Measurements from ENCODE around the gene DENND1A. TPM values are rescaled to one million over a fixed set of nuclear protein-coding genes. Genes with fewer than 3 reads are reported as not detected.

The DENND1A gene
- total and polyA plus RNA-seq, 2 of the 13 experiments (the other 11 are each of a cell fraction or from before 2014, with no cell fraction given) = 14.8 to 30.1 TPM

DNA sequence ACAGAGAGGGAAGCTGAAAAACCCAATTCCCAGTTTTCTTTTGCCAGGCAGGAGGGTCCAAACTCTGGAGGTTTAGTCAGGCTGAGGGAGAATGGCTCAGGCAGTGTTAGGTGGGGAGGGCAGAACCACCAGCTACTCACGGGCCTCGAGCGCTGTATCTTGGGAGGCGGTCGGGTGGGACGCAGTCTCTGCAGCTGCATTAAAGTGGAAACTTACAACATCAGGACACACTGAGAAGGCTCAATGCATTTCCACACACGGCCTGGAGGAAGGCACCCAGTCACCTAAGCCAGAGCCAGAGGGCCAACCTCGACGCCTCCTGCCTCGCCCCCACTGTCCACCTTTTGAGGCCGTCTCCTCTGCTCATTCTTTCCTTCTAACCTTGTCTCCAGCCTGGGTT, 518.3 kb downstream of the DENND1A start:
- H3K27me3 ChIP-seq (ENCODE audit: control insufficient read depth in 1 of 2, insufficient read depth in 2 of 2, low read length in 2 of 2) = no peaks in the 10 kb centered on the region
- POLR2A ChIA-PET = no interaction called here
- intact Hi-C loops (cut with micrococcal nuclease; ENCODE audit: unreplicated experiment) = no loop called here
- DNase-seq (ENCODE audit: low spot score) (no peak), FAIRE-seq (no peak), ATAC-seq (no peak)
- peaks cover 4 to 8% of the 10 kb centered on the region in 2 experiments; a peak in 3 of 5 replicates for H3K36me3 ChIP-seq (replicated peaks in 1 of 2; ENCODE audit: control insufficient read depth in 1 of 2, insufficient read depth in 2 of 2, low read length in 2 of 2)
- H3K4me1 ChIP-seq (ENCODE audit: insufficient read depth, low read length) = no peaks in the 10 kb centered on the region
- in situ Hi-C loops (cut with HindIII; ENCODE audit: extremely low pct_ligation_motif_present, low pct_unique_long_range_greater_than_20kb) = loop anchor here (25.0 kb wide), 1 partner anchor 626 kb away; no protein-coding TSS in a partner anchor
- no peak overlapping the region for H3K4me2 ChIP-seq (ENCODE audit: low read depth, low read length)
- H3K27ac ChIP-seq (ENCODE audit: extremely low read length, insufficient read depth, low read length) = no peak overlapping the region
- no peaks in the 10 kb centered on the region for H3K9me3 ChIP-seq (ENCODE audit: low read length)
- H3K79me2 ChIP-seq (ENCODE audit: insufficient read depth, low read length) = no peaks in the 10 kb centered on the region
- H2AFZ ChIP-seq (ENCODE audit: low read length) = no peak overlapping the region
- H4K20me1 ChIP-seq (ENCODE audit: insufficient read depth, low read length) = no peaks in the 10 kb centered on the region
- H3K4me3 ChIP-seq (replicated peaks in 1 of 3; ENCODE audit: insufficient read depth in 1 of 3, low read depth in 2 of 3, low read length in 3 of 3) = no peak overlapping the region
- CTCF ChIA-PET (ENCODE audit: low intra/inter-chr PET ratio, low total read pairs) = no interaction called here
- no TSS peak for BruUV-seq (replicated peaks)
- TF ChIP-seq, protein P1, sequence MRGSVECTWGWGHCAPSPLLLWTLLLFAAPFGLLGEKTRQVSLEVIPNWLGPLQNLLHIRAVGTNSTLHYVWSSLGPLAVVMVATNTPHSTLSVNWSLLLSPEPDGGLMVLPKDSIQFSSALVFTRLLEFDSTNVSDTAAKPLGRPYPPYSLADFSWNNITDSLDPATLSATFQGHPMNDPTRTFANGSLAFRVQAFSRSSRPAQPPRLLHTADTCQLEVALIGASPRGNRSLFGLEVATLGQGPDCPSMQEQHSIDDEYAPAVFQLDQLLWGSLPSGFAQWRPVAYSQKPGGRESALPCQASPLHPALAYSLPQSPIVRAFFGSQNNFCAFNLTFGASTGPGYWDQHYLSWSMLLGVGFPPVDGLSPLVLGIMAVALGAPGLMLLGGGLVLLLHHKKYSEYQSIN (CRISPR knock-in tag; IDR thresholded peaks at IDR 0.05; ENCODE audit: borderline replicate concordance) = no peak
- TF ChIP-seq ZNF205 (CRISPR knock-in tag; IDR thresholded peaks at IDR 0.05) = no peak
- TF ChIP-seq ZNF772 (CRISPR knock-in tag; IDR thresholded peaks at IDR 0.05) = no peak
- TF ChIP-seq KDM5B (CRISPR knock-in tag; IDR thresholded peaks at IDR 0.05; ENCODE audit: borderline replicate concordance) = no peak
- TF ChIP-seq, protein P2, sequence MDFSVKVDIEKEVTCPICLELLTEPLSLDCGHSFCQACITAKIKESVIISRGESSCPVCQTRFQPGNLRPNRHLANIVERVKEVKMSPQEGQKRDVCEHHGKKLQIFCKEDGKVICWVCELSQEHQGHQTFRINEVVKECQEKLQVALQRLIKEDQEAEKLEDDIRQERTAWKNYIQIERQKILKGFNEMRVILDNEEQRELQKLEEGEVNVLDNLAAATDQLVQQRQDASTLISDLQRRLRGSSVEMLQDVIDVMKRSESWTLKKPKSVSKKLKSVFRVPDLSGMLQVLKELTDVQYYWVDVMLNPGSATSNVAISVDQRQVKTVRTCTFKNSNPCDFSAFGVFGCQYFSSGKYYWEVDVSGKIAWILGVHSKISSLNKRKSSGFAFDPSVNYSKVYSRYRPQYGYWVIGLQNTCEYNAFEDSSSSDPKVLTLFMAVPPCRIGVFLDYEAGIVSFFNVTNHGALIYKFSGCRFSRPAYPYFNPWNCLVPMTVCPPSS (IDR thresholded peaks at IDR 0.05) = no peak
- no peak for TF ChIP-seq ZNF30 (CRISPR knock-in tag; IDR thresholded peaks at IDR 0.05)
- TF ChIP-seq ZNF546 (CRISPR knock-in tag; conservative IDR thresholded peaks at IDR 0.05) = no peak
- no peak for TF ChIP-seq PRPF4 (IDR thresholded peaks at IDR 0.05; ENCODE audit: low read depth, low read length, poor library complexity, severe bottlenecking)
- TF ChIP-seq, protein P3, sequence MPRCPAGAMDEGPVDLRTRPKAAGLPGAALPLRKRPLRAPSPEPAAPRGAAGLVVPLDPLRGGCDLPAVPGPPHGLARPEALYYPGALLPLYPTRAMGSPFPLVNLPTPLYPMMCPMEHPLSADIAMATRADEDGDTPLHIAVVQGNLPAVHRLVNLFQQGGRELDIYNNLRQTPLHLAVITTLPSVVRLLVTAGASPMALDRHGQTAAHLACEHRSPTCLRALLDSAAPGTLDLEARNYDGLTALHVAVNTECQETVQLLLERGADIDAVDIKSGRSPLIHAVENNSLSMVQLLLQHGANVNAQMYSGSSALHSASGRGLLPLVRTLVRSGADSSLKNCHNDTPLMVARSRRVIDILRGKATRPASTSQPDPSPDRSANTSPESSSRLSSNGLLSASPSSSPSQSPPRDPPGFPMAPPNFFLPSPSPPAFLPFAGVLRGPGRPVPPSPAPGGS (CRISPR knock-in tag; IDR thresholded peaks at IDR 0.05) = no peak
- no peak for TF ChIP-seq ZNF644 (CRISPR knock-in tag; IDR thresholded peaks at IDR 0.05; ENCODE audit: low read depth)
- no peak for TF ChIP-seq RBFOX2 (IDR thresholded peaks at IDR 0.05; ENCODE audit: low read depth, low read length)
- WGBS (ENCODE audit: low lambda C conversion rate) = 99% methylated on average over 10 of the region's 11 CpGs
- no peak overlapping the region for H3K9ac ChIP-seq (ENCODE audit: insufficient read depth, low read depth, low read length)
